HG03095 (cell line): ENCODE measurements around the gene DDX56.
A peak's percentile ranks its signal among the peaks of the same experiment; 100 is the strongest.
"Not testable (repeated sequence)": the region's sequence is repeated elsewhere in the genome, so short reads cannot be mapped to it uniquely, and the experiment has no call there.

Source experiments
- ATAC-seq: cut with Tn5 transposase; IDR thresholded peaks from one replicate; pipeline ENCODE4 v1.9.1; 2021; ENCODE audit warnings: moderate library complexity; ENCODE audit not compliant: unreplicated experiment

Gene DDX56

DNA sequence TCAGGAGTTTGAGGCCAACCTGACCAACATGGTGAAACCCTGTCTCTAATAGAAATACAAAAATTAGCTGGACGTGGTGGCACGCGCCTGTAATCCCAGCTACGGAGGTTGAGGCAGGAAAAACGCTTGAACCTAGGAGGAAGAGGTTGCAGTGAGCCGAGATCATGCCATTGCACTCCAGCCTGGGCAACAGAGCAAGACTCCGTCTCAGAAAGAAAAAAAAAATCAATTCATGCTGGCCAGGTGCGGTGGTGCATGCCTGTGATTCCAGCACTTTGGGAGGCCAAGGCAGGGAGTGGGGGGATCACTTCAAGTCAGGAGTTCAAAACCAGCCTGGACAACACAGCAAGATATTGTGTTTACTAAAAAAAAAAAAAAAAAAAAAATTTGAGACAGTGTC, 23.5 kb upstream of the DDX56 start:
- ATAC-seq: not testable (repeated sequence)

DNA sequence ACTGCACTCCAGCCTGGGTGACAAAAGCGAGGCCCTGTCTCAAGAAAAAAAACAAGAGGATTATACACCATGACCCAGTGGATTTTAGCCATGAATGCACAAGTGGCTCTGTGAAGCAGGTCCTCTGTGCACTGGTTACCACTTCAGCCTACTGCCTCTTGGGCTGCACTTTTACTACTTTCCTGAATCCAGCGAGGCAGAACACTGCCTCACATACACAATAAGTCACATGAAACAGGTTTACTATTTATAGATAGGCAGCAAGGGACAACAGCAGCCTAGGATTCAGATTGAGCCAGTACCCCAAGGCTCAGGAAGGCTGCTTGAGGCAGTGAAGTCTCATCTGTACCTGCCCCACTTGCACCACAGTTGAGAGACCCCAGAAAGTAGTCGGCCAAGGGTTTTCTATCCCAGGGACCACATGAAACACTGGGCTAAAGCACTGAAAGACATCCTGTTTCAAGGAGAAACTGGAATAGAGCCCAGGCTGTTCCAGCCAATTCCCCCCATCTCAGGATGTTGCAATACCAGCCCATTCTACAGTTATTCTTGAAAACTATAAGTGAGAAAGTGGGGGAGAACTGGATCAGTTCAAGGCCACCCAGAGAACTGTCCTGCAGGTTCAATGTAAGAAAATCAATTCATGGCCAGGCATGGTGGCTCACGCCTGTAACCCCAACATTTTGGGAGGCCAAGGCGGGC, 22.4 kb upstream of the DDX56 start:
- no peak for ATAC-seq

DNA sequence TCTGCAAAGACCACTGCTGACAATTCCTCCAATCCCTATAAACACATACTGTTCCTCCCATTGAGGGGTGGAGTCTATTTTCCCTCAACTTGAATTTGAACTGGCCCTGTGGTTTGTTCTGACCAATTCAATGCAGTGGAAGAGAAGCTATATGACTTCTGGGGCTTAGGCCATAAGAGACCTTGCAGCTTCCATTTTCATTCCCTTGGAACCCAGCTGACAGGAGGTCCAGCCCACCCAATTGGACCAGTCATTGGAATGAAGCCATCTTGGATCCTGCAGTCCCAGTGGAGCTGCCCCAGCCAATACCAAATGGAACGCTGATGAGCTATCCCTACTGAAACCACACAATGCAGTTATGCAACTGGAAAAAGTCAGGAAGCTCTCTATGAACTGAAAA, 17.2 kb upstream of the DDX56 start:
- no peak for ATAC-seq

DNA sequence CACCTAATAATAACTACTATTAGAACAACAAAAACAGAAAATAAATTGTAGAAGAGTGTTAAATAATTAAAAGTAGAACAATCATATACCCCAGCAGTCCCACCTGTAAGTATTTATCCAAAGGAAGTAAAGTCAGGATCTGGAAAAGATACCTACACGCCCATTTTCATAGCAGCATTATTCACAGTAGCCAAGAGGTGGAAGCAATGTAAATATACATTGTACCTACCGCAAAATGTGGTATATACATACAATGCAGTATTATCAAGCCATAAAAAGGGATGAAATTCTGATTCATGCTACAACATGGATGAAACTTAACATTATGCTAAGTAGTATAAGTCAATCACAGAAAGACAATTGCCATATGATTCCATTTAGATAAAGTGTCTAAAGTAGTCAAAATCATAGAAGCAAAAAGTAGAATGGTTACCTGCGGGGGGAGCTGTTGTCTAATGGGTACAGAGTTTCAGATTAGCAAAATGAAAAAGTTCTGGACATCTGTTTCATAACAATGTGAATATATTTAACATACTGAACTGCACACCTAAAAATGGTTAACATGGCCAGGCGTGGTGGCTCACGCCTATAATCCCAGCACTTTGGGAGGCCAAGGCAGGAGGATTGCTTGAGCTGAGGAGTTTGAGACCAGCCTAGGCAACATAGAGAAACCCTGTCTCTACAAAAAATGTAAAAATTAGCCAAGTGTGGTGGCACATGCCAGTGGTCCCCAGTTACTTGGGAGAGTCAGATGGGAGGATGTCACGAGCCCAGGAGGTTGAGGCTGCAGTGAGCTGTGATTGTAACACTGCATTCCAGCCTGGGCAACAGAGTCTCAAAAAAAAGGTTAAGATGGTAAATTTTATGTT, 14.4 kb upstream of the DDX56 start:
- ATAC-seq: no peak

DNA sequence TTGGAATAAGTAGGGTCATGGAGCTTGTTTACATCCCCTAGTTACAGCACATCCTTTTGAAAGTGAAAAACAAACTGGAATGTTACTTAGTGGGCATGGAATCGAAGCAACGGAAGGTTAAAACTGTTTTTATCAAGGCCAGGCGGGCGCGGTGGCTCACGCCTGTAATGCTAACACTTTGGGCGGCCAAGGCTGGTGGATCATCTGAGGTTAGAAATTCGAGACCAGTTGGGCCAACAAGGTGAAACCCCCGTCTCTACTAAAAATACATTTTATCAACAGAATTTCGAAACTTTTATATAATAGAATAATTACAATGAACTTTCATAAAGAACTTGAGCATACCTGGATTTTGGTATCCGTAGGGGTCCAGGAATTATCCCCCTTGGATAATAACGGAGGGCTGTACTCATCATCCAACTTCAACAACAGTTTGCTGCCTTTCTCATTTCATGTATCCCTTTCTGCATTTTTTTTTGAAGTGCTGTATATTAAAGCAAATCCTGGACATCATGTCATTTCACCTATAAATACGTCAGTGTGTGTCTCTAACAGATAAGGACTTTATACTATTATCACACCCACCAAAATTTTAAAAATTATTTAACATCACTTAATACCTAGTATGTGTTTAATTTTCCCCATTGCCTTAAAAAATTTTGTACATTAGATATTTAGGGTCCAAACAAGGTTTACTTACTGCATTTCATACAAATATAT, 9.6 kb upstream of the DDX56 start:
- no peak for ATAC-seq

DNA sequence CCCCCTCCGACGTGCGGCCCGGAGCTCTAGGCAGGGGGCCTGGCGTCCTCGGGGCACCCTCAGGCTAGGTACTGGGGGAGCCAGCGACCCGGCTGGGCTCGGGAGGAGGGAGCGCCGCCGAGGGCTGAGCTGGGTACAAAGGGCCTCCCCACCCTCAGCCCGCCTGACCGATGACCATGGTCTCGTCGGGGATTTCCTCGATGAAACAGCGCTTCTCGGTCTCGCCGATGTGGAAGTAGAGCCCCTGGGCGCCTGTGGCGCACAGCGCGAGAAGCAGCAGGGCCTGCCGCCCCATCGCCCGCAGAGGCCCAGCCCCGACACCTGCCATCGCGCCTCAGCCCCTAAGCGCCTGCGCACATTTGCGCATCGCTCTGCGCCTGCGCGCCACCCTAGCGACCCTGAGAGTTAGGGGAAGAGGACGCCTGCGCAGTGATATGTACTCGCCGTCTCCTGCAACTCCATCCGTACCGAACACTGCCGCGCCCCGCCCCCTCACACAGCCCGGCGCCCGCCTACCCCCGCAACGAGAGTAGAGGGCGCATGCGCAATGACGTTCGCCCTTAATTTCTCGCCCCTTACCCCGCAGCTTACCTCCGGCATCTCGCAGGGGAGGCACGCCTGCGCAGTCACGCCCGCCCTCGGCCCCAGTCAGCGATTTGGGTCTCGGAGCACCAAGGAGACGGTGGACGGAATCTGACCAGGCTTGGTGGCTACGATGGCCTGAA, 8.3 kb upstream of the DDX56 start, which contains the start of gene TMED4:
Gene TMED4, minus strand, starts transcription at position 353 of the 725 bp plus-strand sequence. Its CDS starts 25 bp downstream, at position 328.
- ATAC-seq: peak; percentile 66

DNA sequence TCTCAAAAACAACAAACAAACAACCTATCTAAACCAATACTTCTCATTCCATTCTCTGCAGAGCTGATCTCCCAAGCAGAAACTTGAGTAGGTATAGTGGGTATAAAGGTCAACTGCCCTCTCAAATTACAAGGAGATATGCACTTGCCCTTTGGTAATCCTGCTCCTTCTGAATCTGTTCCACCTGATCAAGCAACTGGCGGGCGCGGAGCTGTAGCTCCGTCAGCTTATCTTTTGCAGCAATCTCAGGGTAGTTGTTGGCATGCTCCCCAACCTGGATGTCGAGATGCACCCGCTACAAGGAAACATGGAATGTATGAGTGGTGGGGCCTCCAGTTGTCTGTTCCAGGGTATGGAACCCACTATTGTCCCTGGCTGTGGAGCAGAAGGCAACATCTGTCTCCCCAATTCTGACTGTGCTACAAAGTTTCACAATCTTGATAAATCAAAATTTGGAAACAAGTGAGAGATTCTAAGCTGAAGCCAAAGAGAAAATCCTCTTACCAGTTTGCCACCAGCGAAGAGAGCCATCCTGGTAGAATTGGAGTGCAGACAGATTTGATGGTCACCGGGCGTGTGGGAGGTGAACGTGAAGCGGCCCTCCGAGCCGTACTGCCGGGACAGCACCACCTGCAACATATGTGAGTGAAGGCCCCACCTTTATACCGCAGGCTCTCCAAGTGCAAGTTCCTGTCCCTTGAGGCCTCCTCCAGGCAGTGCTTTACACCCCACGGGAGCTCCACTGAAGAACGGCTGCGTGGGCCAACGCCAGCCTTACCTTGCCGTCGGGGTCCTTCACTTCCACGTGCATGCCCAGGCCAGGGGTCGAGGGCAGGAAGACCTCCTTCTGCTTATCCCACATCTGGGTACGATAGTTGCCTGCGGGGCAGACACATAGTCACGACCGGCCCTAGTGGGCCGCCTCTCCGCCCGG, 7.5 kb upstream of the DDX56 start:
- peak; percentile 37 for ATAC-seq

DNA sequence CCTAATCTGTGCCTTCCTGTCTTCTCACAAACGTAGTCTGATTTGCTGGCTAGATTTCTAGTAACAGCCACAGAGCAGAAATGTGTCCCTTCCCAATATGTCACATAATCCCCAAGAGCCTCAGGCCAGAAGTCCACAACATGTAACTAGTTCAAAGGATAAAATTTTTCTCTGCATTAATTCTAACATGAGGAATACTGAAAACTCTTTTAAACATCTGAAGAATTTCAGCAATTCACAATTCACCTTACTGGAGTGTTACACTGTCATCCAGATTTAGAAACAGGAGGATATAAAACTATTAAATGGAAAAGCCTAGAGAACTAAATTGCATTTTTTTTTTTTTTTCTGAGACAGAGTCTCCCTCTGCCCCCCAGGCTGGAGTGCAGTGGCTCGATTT, 2.5 kb upstream of the DDX56 start:
- ATAC-seq: no peak

DNA sequence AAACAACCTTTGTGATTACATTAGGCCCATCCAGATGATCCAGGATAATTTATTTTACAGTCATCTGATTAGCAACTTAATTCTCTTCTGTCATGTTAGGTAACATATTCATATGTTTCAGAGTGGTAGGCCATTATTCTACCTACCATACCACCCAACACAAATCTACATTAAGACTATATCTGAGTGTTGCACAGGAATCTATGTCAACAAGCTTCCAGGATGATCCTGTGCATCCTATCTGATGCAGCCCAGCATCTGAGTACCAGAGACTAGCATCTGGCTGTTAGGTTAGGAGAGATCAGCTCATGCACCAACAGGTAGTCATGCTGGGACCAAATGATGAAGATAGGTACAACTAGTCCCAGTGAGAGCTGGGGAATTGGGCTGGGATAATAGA, 1.3 kb upstream of the DDX56 start:
- no peak for ATAC-seq

DNA sequence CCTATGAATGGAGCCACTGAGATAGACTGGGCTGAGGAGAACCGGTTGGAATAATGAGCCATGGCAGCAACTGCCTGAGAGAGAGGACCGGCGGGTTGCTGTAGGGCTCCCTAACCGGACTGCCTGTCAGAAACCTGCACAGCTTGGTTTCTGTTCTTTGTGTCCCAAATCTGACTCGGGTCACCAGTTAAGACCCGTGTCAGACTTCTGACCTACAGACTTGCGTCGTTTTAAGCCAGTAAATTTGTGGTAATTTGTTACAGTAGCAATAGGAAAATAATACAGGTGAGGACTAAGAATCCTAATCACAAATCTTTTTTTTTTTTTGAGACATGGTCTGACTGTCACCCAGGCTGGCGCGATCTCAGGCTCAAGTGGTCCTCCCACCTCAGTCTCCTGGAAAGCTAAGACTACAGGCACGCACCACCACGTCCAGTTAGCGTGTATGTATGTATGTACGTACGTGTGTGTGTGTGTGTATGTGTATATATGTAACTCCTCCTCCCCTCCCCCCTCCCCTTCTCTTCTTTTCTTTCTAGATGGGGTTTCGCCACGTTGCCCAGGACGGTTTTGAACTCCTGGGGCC, 672 bp upstream of the DDX56 start:
- ATAC-seq: no peak

DNA sequence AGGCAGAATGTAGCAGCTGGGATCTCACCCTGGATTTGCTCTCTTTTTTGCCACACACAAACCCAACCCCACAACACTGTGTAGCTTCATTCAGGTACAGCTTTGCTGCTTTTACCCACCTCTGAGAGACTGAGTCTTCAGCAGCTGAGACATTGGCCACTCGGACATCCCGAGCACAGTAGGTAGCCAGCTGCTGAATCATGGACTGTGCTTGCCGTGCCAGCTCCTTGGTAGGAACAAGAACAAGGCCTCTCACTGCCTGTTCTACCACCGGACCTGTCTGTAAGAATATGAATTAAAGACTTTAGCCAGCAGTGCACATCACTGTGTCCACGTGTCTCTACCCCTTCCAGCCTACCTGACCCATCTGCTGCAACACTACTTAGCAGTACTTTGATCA, 937 bp downstream of the DDX56 start:
- ATAC-seq: no peak

DNA sequence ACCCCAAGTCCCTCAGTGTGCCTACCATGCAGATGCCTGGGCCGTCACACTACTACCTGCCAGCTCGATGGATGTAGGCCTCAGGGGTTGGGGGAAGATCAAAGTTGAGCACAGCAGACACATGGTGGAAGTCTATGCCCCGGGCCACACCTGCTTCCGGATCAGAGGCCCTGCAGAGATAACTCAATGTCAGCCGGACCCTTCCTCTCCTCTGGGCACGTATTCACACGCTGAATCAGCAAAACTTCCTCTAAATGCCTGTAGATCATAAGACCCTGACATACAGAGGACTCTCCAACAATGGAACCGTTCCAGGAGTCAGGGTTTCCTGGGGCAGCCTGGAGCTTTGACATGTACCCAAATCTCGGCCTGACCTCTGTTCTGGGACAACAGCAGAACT, 3.7 kb downstream of the DDX56 start:
- no peak for ATAC-seq

DNA sequence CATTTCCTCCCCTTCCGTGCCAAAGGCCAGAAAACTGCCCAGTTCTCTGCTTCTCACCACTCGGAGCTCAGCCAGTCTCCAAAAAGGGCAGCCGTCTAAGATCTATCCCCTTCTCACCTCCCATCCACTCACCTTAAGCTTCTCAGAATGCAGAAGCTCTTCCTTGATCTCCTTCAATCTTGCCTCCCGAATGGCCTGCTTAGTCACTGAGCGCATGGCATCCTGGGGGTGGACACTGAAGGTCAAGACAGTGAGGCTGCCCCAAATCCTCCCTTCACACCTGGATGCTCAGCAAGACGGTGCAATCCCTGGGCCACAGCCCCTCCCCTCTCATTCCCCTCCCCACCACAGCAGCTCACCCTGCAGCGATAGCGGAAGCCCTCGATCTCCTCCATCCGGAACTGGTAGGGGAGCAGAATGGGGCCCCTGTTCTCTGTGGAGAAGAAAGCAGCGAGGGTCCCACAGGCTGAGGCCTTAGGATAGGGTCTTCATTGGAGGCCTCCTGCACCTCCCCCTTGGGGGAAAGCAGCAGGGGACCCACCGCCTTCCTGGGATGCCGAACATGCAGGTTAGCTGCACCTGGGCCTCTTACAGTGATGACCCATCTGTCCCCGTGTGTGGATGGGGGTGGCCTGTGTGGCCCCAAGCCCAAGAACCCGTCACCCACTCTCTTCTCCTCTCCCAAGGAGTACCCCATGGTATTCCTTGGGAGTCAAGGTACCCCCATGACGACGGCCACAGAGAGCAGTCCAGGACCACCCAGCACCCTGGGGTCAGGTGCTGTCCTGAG, 4.7 kb downstream of the DDX56 start:
- ATAC-seq: no peak

DNA sequence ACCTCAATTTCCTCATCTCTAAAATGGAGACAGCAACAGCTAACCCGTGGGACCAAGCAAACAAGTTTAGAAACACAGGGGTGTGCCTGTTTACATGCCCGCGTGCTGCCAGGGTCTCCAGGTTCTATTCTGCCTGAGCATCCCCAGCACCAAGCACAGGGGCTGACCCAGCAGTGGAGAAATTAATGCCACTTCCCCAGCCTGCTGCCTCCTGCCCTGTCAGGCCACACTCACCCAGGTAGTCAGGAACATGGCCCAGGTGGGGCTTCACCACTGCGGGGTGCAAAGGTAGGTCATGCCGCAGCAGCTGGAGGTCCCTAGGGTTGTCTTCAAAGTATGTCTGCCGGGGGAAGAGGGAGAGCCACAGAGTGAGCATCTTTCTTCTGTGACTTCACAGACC, 5.8 kb downstream of the DDX56 start:
- no peak for ATAC-seq

DNA sequence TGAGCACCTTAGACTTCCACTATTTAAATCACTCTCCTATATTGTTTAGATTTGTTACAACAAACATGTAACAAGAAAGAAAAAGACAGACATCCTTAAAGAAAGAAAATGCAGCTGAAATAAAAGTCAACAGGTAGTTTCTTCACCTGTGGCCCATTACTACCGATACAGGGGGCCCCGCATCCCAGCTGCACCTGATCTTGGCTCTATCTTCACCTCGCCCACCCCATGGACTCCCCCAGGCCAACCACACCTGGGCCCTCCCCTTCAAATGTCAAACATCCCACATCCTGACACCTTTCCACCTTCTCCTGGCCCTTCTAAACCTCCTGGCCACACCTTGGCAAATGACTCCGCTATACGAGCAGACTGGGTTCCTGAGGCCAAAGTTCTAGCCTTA, 7.0 kb downstream of the DDX56 start:
- no peak for ATAC-seq

DNA sequence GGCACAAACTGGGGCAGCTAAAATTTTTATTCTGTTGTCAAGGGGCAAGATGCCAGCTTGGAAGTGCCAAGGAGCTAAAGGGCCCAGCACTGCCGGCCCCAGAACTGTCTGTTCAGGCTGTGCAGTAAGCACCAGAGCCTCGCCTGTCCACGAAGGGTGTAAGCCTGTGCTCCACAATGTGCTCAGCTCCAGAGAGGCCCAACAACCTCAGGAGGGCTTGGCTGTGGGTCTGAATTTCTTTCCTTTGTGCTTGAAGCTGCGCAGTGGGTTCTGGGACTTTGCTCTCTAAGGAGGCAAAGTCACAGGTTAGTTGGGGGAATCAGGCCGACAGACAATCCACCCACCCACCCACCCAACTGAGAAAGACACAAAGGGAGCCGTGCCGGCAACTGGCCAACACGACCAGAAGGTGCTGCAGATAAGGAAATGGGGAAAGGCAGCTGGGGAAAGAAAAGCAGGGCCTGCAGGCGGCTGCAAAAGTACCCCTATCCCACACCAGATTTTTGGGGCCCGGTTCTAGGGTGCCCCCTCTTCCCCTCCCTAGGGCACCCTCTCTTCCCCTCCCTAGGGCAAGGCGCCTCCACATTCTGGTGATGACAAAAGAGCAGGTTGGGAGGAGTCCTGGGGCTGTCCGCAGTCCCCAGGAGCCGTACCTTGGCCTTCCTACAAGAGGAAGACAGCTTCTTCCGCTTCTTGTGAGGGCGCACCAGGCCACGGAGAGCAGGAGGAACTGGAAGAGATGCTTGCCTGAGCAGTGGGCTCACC, 7.7 kb downstream of the DDX56 start:
- no peak for ATAC-seq

DNA sequence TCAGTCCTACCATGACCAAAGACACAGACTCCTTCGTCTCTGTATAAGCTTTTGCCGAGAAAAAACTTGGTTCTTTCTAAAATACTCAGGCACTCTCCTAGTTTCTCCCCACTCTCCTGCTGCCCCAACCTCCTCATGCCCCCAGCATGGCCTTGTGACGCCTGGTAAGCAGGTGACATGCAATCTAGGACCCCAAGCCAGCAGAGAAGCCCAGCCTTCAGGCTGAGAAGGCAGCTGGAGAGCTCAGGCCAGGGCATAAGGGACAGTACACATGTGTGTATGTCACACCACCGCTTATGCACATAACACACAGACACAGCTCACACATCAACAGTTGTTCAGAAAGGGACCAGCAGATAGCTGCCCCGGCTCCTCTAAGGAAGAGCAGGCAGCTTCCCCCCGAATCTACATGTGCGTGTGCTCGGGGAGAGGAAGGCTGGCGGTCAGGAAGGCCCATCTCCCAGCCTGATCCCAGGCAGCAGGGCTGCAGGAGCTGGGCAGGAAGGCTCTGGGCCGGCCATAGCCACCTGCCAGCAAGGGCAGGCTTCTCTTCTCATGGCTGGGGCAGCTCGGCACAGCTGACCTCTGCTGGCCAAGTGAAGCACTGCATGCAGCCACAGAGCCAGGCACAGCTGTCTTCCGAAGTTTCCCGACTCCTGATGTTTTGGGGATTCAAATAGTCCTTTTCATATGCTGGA, 8.5 kb downstream of the DDX56 start:
- ATAC-seq: no peak
